Nephron progenitor cell (in vitro differentiated cells): ENCODE measurements around the gene DHRS4.

Experiments used
- DNase-seq: peaks from one replicate; pipeline ENCODE4 v3.0.0; 2021
- H3K27ac Mint-ChIP-seq: 2 replicates; pipeline ENCODE4 v1.8.0; 2021; ENCODE audit warnings: mild to moderate bottlenecking, moderate library complexity, mixed read lengths
- H3K27me3 Mint-ChIP-seq: 2 replicates; pipeline ENCODE4 v1.8.0; 2021; ENCODE audit warnings: mild to moderate bottlenecking, low read depth, mixed read lengths; ENCODE audit not compliant: poor library complexity
- H3K36me3 Mint-ChIP-seq: 2 replicates; pipeline ENCODE4 v1.8.0; 2021; ENCODE audit warnings: low read depth, mixed read lengths
- H3K4me1 Mint-ChIP-seq: 2 replicates; pipeline ENCODE4 v1.8.0; 2021; ENCODE audit warnings: mixed read lengths
- H3K4me3 Mint-ChIP-seq: 2 replicates; pipeline ENCODE4 v1.8.0; 2021; ENCODE audit warnings: mild to moderate bottlenecking, moderate library complexity, mixed read lengths
- H3K9me3 Mint-ChIP-seq: 2 replicates; pipeline ENCODE4 v1.8.0; 2021; ENCODE audit warnings: mild to moderate bottlenecking, moderate library complexity, mixed read lengths
- TF ChIP-seq, protein P1 (sequence below): fragments of 200-600 bp; sonication (generic); IDR thresholded peaks from 2 replicates; pipeline ENCODE4 v1.5.0; 2021; ENCODE audit warnings: antibody characterized with exemption

The DHRS4 gene

DNA sequence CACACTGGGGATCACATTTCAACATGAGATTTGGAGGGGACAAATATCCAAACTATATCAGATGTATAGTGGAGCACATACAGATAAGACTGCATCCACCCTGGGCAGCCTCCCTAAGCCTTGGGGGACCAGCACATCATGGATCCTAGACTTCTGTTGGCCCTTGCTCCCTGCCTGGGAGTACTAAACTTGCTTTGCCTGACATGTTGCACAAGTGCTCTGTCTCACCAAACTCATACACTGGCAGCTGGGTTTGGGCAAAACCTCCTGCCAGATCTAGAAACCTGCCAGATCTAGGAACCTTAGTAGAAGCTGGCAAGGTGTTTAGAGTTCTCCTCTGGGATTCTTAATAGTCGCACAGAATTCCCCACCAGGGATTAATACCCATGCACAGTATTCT, 18.4 kb upstream of the DHRS4 start:
- Mint-ChIP-seq H3K9me3 (no peaks in the 10 kb centered on the region), H3K27me3 (no peaks in the 10 kb centered on the region), H3K4me1 (peaks cover 42% of the 10 kb centered on the region), H3K4me3 (no peak overlapping the region), H3K36me3 (peaks cover 10% of the 10 kb centered on the region), H3K27ac (no peak overlapping the region)
- TF ChIP-seq, protein P1, sequence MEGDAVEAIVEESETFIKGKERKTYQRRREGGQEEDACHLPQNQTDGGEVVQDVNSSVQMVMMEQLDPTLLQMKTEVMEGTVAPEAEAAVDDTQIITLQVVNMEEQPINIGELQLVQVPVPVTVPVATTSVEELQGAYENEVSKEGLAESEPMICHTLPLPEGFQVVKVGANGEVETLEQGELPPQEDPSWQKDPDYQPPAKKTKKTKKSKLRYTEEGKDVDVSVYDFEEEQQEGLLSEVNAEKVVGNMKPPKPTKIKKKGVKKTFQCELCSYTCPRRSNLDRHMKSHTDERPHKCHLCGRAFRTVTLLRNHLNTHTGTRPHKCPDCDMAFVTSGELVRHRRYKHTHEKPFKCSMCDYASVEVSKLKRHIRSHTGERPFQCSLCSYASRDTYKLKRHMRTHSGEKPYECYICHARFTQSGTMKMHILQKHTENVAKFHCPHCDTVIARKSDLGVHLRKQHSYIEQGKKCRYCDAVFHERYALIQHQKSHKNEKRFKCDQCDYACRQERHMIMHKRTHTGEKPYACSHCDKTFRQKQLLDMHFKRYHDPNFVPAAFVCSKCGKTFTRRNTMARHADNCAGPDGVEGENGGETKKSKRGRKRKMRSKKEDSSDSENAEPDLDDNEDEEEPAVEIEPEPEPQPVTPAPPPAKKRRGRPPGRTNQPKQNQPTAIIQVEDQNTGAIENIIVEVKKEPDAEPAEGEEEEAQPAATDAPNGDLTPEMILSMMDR = no peak
- no peak for DNase-seq

DNA sequence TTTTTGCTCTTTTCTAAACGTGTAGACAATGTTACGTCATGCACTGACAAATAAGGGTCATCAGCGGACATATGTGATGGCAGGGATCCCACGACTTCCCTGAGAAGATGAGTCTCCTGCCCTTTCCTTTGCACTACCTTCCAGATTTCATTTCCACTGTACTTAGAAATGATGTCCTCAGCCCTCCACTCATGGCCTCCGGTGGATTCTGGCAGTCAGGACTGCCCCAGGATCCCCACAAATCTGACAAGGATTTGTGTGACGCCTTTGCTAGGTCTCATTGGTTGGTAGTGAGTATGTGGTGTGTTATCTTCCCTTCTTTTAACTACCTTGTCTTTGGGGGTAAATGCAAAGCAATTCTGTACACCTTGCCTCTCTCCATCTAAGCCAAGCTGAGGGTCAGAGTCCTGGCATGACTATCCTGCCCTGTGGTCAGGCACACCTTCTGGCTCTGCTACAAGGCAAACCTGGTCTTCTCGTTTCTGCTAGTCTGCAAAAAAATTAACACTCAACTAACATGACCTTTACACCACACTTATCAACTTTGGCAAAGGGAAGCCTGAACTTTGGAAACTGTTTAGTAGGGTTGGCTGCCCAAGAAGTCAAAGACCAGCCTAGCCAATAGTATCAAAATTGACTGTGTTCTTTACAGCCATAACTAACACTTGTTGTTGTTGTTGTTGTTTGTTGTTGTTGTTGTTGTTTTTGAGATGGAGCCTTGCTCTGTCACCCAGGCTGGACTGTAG, 17.3 kb upstream of the DHRS4 start:
- Mint-ChIP-seq H3K4me3 (no peak overlapping the region), H3K9me3 (peaks cover 4% of the 10 kb centered on the region), H3K4me1 (peaks cover 42% of the 10 kb centered on the region), H3K27me3 (no peaks in the 10 kb centered on the region), H3K36me3 (peaks cover 20% of the 10 kb centered on the region), H3K27ac (no peak overlapping the region)
- DNase-seq = no peak
- TF ChIP-seq, protein P1 = no peak

GRCh38 chr14:23937203-23937602, 16.4 kb upstream of the DHRS4 start:
- Mint-ChIP-seq H3K36me3 (peaks cover 26% of the 10 kb centered on the region), H3K4me3 (no peak overlapping the region), H3K4me1 (peaks cover 42% of the 10 kb centered on the region), H3K27me3 (no peaks in the 10 kb centered on the region), H3K9me3 (peaks cover 4% of the 10 kb centered on the region), H3K27ac (peak overlapping the region; percentile 5)
- DNase-seq = no peak
- TF ChIP-seq, protein P1 = no peak

DNA sequence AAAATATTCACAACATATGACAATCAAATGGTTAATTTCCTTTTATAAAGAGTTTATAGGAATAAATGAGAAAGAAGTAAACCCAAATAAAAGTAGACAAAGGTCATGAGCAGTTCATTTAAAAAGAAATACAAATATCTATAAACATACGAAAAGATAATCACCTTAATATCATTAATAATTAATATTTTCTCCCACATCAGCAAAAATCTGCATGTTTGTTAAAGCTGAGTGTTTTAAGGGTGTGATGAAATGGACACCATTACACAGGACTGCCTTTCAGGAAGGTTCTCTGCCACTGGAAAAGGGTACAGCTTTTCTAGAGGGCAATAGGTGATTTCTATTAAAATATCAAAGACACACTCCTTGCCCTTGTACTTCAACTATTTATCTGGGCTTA, 14.7 kb upstream of the DHRS4 start:
- Mint-ChIP-seq H3K9me3 (peaks cover 17% of the 10 kb centered on the region), H3K36me3 (peaks cover 39% of the 10 kb centered on the region), H3K4me1 (peaks cover 25% of the 10 kb centered on the region), H3K27ac (no peak overlapping the region), H3K4me3 (no peak overlapping the region), H3K27me3 (peaks cover 5% of the 10 kb centered on the region)
- TF ChIP-seq, protein P1 = no peak
- no peak for DNase-seq

DNA sequence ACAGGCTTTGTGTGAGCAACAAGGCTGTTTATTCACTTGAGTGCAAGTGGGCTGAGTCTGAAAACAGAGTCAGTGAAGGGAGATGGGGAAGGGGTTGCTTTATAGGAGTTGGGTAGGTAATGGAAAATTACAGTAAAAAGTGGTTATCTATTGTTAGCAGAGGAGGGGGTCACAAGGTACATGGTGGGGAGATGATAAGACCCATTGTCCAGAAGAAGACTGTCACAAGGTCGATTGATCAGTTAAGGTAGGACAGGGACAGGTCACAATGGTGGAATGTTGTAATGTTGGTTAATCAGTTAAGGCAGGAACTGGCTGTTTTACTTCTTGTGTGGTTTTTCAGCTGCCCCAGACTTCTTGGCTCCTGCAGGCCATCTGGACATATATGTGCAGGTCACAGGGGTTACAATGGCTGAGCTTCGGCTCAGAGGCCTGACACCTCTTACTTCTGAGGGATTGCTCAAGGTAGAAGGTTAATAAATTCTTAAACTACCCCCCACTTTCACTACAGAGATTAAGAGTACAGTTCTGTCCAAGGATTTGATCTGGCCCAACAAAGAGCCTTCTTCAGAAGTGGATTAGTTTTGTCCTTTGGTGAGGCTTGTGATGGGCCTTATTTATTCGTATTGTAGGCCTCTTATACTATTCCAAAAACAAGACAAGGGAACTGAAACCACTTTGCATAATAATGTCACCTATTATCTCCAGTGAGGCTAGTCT, 13.8 kb upstream of the DHRS4 start:
- TF ChIP-seq, protein P1 = no peak
- no peak overlapping the region for H3K4me3 Mint-ChIP-seq
- H3K9me3 Mint-ChIP-seq = peaks cover 26% of the 10 kb centered on the region
- H3K36me3 Mint-ChIP-seq = peaks cover 47% of the 10 kb centered on the region
- peak overlapping the region; percentile 4 for H3K27ac Mint-ChIP-seq
- peaks cover 16% of the 10 kb centered on the region for H3K4me1 Mint-ChIP-seq
- no peak for DNase-seq
- H3K27me3 Mint-ChIP-seq = peaks cover 7% of the 10 kb centered on the region
